Gastrocnemius medialis (tissue), 4 donors: Measurements from ENCODE around the gene CPPED1.

Source experiments
- CTCF ChIP-seq, 5 experiments: fragments of 450-650 bp in 3 of 5; fragments of 200-600 bp in 2 of 5; sonication (generic) in 2 of 5; IDR thresholded peaks in 4 of 5; conservative IDR thresholded peaks in 1 of 5; 1 replicate in 4 of 5; 2 replicates in 1 of 5; pipeline ENCODE4 v1.5.1; 2016 to 2019; ENCODE audit warnings: antibody characterized with exemption in 5 of 5, mild to moderate bottlenecking in 3 of 5, moderate library complexity in 3 of 5
- POLR2A ChIP-seq, 2 donors: fragments of 450-650 bp; IDR thresholded peaks; one replicate each; pipeline ENCODE4 v1.6.1; 2017; ENCODE audit warnings: antibody characterized with exemption in 2 of 2, mild to moderate bottlenecking in 2 of 2, moderate library complexity in 2 of 2

- no peak for TF ChIP-seq CTCF (IDR thresholded peaks at IDR 0.05 in 4 of 5, conservative IDR thresholded peaks at IDR 0.05 in 1 of 5)
- no peak for TF ChIP-seq POLR2A (IDR thresholded peaks at IDR 0.05)
Measured at GRCh38 chr16:12829096-12829888, 25.6 kb upstream of the CPPED1 start.
